Activated CD4-positive, alpha-beta memory T cell treated with anti-CD3 and anti-CD28 coated beads, Interleukin-2, amount 10 ng/mL, durations not matched to agents 7 days and 5 days (primary cell): ENCODE measurements around the gene EZH2. TPM values are rescaled to one million over a fixed set of nuclear protein-coding genes. Genes with fewer than 3 reads are reported as not detected.

Experiments used
- CTCF ChIA-PET: fragments of 350-600 bp; sonication (Branson Sonifier 250); formaldehyde crosslinking; loops from one replicate; lab custom pipeline; 2021; ENCODE audit warnings: antibody characterized with exemption, inconsistent platforms; lab: Charles Lee
- POLR2A ChIA-PET: fragments of 350-600 bp; sonication (Branson Sonifier 250); formaldehyde crosslinking; loops from one replicate; lab custom pipeline; 2021; ENCODE audit warnings: antibody characterized with exemption; lab: Charles Lee
- DNase-seq: peaks from one replicate; pipeline ENCODE4 v3.0.0-alpha.2; 2020
- H3K27ac Mint-ChIP-seq: one replicate; pipeline ENCODE4 v1.8.0; 2021; ENCODE audit warnings: mild to moderate bottlenecking, mixed read lengths
- H3K27me3 Mint-ChIP-seq: one replicate; pipeline ENCODE4 v1.8.0; 2021; ENCODE audit warnings: mixed read lengths
- H3K36me3 Mint-ChIP-seq: one replicate; pipeline ENCODE4 v1.8.0; 2021; ENCODE audit warnings: low read depth, mixed read lengths
- H3K4me1 Mint-ChIP-seq: one replicate; pipeline ENCODE4 v1.8.0; 2021; ENCODE audit warnings: mixed read lengths
- H3K4me3 Mint-ChIP-seq: one replicate; pipeline ENCODE4 v1.8.0; 2021; ENCODE audit warnings: mild to moderate bottlenecking, mixed read lengths
- H3K9me3 Mint-ChIP-seq: one replicate; pipeline ENCODE4 v1.8.0; 2021; ENCODE audit warnings: mixed read lengths
- total RNA-seq, 2 experiments: library from RNA; stranded (reverse); gene quantifications; one replicate each; pipeline ENCODE4 v1.2.3, GENCODE V29; 2021

EZH2 gene
- total RNA-seq, 2 experiments from 2014 or later = 87.7 to 88.4 TPM

DNA sequence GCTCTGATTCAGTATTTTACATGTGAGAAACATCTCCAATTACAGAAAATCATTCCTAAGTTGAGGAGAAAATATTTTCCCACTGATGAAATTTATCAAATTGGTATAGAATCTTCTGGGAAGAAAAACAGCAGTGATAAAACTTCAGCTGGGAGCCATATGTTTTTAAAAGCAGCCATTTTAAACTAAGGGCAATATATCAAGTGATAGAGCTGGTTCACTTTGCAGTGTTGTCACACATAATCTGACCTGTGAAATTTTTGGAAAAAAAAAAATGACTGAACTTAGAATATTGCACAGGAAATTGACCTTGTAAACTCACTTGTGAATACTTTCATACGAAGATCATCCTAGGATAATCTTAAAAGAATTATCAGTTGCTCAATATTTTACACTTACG lies 10.5 kb upstream of the EZH2 start:
- peaks cover 19% of the 10 kb centered on the region for H3K27me3 Mint-ChIP-seq
- H3K4me3 Mint-ChIP-seq = no peak overlapping the region
- no peak for DNase-seq
- H3K36me3 Mint-ChIP-seq = no peaks in the 10 kb centered on the region
- no peaks in the 10 kb centered on the region for H3K9me3 Mint-ChIP-seq
- peaks cover 6% of the 10 kb centered on the region for H3K4me1 Mint-ChIP-seq
- POLR2A ChIA-PET = interaction anchor here (1.3 kb wide), 1 partner anchor 9 kb away, joined by 6 read pairs; no protein-coding TSS in a partner anchor
- no peak overlapping the region for H3K27ac Mint-ChIP-seq
- CTCF ChIA-PET = interaction anchor here (0.6 to 2.2 kb wide), 2 partner anchors 9 to 69 kb away, joined by 3 to 5 read pairs; no protein-coding TSS in a partner anchor

DNA sequence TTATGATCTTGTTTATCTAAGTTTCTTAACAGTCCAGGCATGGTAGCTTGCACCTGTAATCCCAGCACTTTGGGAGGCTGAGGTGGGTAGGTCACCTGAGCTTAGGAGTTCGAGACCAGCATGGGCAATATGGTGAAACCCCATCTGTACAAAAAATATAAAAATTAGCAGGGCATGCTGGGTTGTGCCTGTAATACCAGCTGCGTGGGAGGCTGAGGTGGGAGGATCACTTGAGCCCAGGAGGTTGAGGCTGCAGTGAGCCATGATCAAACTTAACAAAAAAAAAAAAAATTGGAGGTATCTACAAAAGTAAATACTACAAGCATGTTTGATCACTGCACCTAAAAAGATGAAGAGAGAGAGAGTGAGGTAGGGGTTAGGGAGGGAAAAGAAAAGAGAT lies 9.0 kb upstream of the EZH2 start:
- no peak for DNase-seq
- ChIA-PET CTCF (interaction anchor here (0.5 to 2.2 kb wide), 3 partner anchors 70 to 388 kb away, joined by 3 to 5 read pairs (median 4); no protein-coding TSS in a partner anchor), POLR2A (interaction anchor here (1.2 kb wide), 1 partner anchor 48 kb away, joined by 3 read pairs; no protein-coding TSS in a partner anchor)
- peaks cover 19% of the 10 kb centered on the region for H3K27me3 Mint-ChIP-seq
- H3K9me3 Mint-ChIP-seq = no peaks in the 10 kb centered on the region
- no peak overlapping the region for H3K27ac Mint-ChIP-seq
- H3K36me3 Mint-ChIP-seq = no peaks in the 10 kb centered on the region
- peaks cover 7% of the 10 kb centered on the region for H3K4me1 Mint-ChIP-seq
- no peak overlapping the region for H3K4me3 Mint-ChIP-seq

DNA sequence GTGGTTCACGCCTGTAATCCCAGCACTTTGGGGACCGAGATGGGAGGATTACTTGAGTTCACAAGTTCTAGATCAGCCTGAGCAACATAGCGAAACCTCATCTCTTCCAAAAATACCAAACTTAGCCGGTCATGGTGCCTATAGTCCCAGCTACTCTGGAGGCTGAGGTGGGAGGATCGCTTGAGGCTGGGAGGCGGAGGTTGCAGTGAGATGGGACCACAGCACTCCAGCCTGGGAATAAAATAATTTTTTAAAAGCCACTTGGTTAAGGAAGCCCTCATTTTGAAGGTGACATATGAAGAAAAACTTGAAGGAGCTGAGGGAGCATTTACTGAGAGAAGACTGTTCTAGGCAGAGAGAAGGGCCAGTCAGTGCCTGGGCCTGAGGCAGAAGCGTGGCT lies 4.2 kb upstream of the EZH2 start:
- no peak overlapping the region for H3K27ac Mint-ChIP-seq
- no peak for DNase-seq
- H3K27me3 Mint-ChIP-seq = peaks cover 2% of the 10 kb centered on the region

DNA sequence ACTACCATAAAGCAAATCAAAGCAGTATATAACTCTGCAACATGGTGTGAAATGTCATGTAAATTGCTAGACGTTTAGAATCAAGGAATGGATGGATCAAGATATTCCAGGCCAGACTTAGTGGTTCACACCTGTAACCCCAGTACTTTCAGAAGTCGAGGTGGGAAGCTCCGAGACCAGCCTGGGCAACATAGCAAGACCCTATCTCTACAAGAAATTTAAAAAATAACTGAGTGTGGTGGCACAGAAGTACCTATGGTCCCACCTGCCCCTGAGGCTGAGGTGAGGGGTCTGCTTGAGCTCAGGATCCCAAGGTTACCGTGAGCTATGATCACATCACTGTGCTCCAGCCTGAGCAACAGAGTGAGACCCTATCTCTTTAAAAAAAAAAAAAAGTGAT lies 2.8 kb upstream of the EZH2 start:
- H3K36me3 Mint-ChIP-seq = peaks cover 18% of the 10 kb centered on the region
- ChIA-PET CTCF (interaction anchor here (2.1 kb wide), 1 partner anchor 31 kb away, joined by 7 read pairs; no protein-coding TSS in a partner anchor), POLR2A (interaction anchor here (2.8 to 4.7 kb wide), 2 partner anchors 27 to 55 kb away, joined by 19 to 36 read pairs; no protein-coding TSS in a partner anchor)
- no peak overlapping the region for H3K27ac Mint-ChIP-seq
- no peak for DNase-seq
- no peaks in the 10 kb centered on the region for H3K9me3 Mint-ChIP-seq
- H3K4me3 Mint-ChIP-seq = no peak overlapping the region
- H3K27me3 Mint-ChIP-seq = no peaks in the 10 kb centered on the region
- H3K4me1 Mint-ChIP-seq = peaks cover 17% of the 10 kb centered on the region

More for the DNA sequence above, 4.2 kb upstream of the EZH2 start:
- Mint-ChIP-seq H3K4me1 (peaks cover 15% of the 10 kb centered on the region), H3K9me3 (no peaks in the 10 kb centered on the region), H3K36me3 (peaks cover 13% of the 10 kb centered on the region), H3K4me3 (no peak overlapping the region)
- ChIA-PET POLR2A (interaction anchor here (4.7 kb wide), 1 partner anchor 53 kb away, joined by 36 read pairs; no protein-coding TSS in a partner anchor), CTCF (interaction anchor here (0.9 to 2.1 kb wide), 3 partner anchors 33 to 176 kb away, joined by 3 to 7 read pairs (median 3); no protein-coding TSS in a partner anchor)

DNA sequence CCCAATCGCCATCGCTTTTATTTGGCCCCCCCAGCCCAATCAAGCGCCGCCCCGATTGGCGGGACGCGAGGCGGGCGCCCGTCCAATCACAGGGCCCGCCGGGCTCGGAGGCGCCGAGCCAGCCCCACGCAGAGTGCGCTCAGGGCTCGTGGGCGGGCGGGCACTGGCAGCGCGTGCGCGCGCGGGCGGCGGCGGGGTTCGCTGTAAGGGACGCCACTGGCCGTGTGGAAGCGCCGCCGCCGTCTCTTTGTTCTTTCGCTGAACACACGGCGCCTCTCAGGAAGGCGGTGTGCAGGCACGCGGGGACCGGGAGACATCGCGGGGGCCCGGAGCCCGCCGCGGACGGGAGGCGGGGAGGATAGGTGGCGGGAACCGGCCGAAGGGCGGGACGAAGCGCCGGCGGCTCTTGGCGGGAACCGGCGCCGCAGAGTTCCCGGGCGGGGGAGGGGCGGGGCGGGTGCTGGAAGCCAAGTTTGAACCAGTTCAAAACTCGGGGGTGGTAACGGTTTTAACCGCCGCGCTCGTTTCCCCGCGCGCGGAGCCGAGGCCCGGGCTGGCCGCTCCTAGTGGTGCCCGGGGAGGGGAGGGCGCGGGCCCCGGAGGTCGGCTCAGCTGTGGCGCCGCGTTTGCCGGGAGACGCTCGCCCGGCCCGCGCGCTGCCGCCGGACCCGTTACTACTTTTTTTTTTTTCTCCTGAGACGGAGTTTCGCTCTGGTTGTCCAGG lies 370 bp upstream of the EZH2 start:
- peak; percentile 95 for DNase-seq
- peaks cover 27% of the 10 kb centered on the region for H3K36me3 Mint-ChIP-seq
- ChIA-PET POLR2A (interaction anchor here (0.8 to 4.7 kb wide), 28 partner anchors 10 to 310 kb away, joined by 3 to 59 read pairs (median 8); partner anchors contain the start of genes CUL1, PDIA4 and ZNF398), CTCF (interaction anchor here (0.6 to 1.9 kb wide), 4 partner anchors 57 to 82 kb away, joined by 3 to 15 read pairs (median 4); no protein-coding TSS in a partner anchor)
- H3K27me3 Mint-ChIP-seq = no peaks in the 10 kb centered on the region
- H3K9me3 Mint-ChIP-seq = no peaks in the 10 kb centered on the region
- H3K4me3 Mint-ChIP-seq = peak overlapping the region; percentile 84
- peak overlapping the region; percentile 93 for H3K27ac Mint-ChIP-seq
- H3K4me1 Mint-ChIP-seq = peaks cover 29% of the 10 kb centered on the region

DNA sequence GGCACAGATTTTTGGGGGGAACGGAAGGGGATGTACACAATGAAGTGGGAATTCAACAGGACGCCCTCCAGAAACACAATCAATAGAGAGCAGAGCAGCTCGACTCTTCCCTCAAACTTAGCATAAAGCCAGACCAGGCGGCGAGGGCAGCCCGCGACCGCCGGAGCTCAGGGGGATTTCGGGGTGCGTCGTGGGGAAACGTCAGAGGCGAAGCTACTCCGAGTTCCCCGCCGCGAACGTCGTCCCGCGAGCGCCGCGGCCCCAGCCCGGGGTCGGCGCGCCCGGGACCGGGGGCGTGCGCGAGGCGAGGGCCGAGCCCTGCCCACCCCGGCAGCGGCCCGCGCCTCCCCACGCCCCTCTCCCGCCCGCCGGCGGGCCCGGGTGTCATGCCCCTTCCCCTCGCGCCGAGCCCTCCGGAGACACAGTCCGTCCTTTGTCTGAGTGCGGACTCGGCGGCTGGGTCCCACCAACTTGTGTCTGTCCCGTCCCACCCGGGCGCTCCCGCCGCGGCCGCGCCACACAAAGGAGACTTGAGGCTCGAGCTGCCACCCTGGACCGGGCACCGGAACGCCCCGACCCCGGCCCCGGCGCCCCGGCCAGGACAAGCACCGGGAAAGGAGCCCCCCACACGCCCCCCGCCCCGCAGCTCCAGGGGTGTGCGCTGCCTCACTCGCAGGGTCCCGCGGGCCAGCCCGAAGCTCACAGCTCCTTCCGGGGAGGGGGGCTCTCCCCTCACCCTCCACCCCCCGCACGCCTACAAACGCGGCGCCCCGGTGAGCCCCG lies 634 bp downstream of the EZH2 start:
- Mint-ChIP-seq H3K4me1 (peaks cover 32% of the 10 kb centered on the region), H3K27ac (peak overlapping the region; percentile 95), H3K27me3 (no peaks in the 10 kb centered on the region), H3K36me3 (peaks cover 27% of the 10 kb centered on the region), H3K4me3 (peak overlapping the region; percentile 95), H3K9me3 (no peaks in the 10 kb centered on the region)
- ChIA-PET POLR2A (interaction anchor here (0.6 to 2.0 kb wide), 40 partner anchors 10 to 309 kb away, joined by 3 to 59 read pairs (median 4); partner anchors contain the start of genes CUL1, PDIA4, ZNF398 and ZNF425), CTCF (interaction anchor here (0.6 to 1.9 kb wide), 8 partner anchors 12 to 309 kb away, joined by 3 to 15 read pairs (median 5); no protein-coding TSS in a partner anchor)
- DNase-seq = peak; percentile 56

DNA sequence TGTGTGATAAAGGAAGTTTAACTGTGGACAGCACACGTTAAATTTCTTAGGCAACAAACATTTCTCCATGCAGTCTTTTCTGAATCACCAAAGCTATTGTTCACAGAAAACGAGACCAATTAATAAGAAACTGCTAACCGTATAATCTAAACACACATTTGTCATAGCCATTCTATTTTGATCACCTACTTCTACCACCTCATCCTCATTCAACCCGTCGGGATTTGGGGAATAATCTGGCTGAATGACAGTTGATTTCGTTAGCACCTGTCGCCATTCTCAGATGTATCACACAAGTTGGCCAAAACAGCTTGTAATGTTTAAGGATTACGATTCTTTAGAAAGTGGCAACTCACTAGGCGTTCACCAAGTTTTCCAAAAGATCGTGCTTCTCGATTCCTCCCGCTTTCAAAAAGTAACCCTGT lies 1.2 kb downstream of the EZH2 start:
- Mint-ChIP-seq H3K4me1 (peaks cover 38% of the 10 kb centered on the region), H3K27me3 (no peaks in the 10 kb centered on the region), H3K9me3 (no peaks in the 10 kb centered on the region), H3K27ac (peak overlapping the region; percentile 95), H3K36me3 (peaks cover 31% of the 10 kb centered on the region), H3K4me3 (peak overlapping the region; percentile 95)
- DNase-seq = no peak
- ChIA-PET POLR2A (interaction anchor here (0.6 to 2.0 kb wide), 35 partner anchors 9 to 307 kb away, joined by 3 to 59 read pairs (median 5); partner anchors contain the start of genes CUL1, PDIA4, ZNF398 and ZNF425), CTCF (interaction anchor here (0.6 to 1.9 kb wide), 7 partner anchors 13 to 308 kb away, joined by 3 to 15 read pairs (median 5); no protein-coding TSS in a partner anchor)

DNA sequence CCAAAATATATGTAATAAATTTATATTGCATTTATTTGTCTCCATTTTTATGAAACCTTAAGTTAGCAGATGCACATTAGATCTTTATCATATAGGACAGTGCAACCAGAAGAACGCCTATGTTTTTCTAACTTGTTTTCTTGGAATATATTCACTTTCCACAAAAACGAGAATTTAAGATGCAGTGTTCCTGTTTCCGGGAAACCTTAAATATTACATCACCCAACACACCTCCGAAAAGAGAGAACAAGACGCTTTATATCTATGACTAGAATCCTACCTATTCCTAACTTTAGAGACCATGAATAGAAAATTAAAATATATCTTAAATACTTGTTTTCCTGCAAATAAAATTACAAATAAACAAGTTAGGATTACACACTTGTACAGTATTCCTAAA lies 1.9 kb downstream of the EZH2 start:
- POLR2A ChIA-PET = interaction anchor here (0.9 to 2.0 kb wide), 16 partner anchors 9 to 244 kb away, joined by 3 to 59 read pairs (median 5); partner anchors contain the start of genes CUL1, PDIA4 and ZNF425
- Mint-ChIP-seq H3K27ac (peak overlapping the region; percentile 95), H3K27me3 (no peaks in the 10 kb centered on the region), H3K36me3 (peaks cover 30% of the 10 kb centered on the region), H3K9me3 (no peaks in the 10 kb centered on the region), H3K4me1 (peaks cover 44% of the 10 kb centered on the region), H3K4me3 (peak overlapping the region; percentile 95)
- CTCF ChIA-PET = interaction anchor here (1.2 to 1.9 kb wide), 4 partner anchors 14 to 81 kb away, joined by 3 to 15 read pairs (median 6); no protein-coding TSS in a partner anchor
- no peak for DNase-seq

DNA sequence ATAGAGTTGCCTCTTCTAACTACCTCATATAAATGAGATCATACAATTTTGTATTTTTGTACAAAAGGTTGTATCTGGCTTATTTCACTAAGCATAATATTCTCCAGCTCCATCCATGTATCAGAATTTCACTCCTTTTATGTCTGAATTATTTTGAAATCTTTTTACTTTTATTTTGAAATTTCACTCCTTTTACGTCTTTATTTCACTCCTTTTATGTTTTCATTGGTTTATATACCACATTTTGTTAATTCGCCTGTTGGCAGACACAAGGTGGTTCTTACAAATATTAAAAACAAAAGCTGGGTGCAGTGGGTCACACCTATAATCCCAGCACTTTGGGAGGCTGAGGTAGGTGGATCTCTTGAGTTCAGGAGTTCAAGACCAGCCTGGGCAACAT lies 5.8 kb downstream of the EZH2 start:
- no peak overlapping the region for H3K27ac Mint-ChIP-seq
- peaks cover 59% of the 10 kb centered on the region for H3K4me1 Mint-ChIP-seq
- ChIA-PET CTCF (interaction anchor here (1.1 to 1.2 kb wide), 2 partner anchors 23 to 63 kb away, joined by 3 read pairs; no protein-coding TSS in a partner anchor), POLR2A (no interaction called here)
- no peaks in the 10 kb centered on the region for H3K9me3 Mint-ChIP-seq
- DNase-seq = no peak
- no peaks in the 10 kb centered on the region for H3K27me3 Mint-ChIP-seq
- no peak overlapping the region for H3K4me3 Mint-ChIP-seq
- H3K36me3 Mint-ChIP-seq = peaks cover 29% of the 10 kb centered on the region

DNA sequence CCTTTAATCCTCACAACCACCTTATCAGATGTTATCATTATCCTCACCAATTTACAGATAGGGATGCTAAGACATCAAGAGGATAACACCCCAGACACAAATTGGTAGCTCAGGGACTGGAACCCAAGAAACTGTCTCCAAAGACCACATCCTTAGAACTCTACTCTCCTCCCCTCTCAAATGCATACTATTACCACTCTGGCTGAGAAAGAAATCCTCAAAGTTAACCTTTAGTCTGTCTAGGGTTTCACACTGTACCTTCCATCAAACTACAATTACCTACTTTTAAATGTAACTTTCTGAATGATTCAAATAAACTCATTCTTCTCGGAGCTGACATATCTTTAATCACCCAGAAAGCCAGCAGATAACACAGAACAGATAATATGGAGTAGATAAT lies 6.6 kb downstream of the EZH2 start:
- no peak for DNase-seq
- POLR2A ChIA-PET = no interaction called here
- peaks cover 66% of the 10 kb centered on the region for H3K4me1 Mint-ChIP-seq
- no peaks in the 10 kb centered on the region for H3K27me3 Mint-ChIP-seq
- H3K9me3 Mint-ChIP-seq = no peaks in the 10 kb centered on the region
- no peak overlapping the region for H3K4me3 Mint-ChIP-seq
- CTCF ChIA-PET = no interaction called here
- peaks cover 24% of the 10 kb centered on the region for H3K36me3 Mint-ChIP-seq
- H3K27ac Mint-ChIP-seq = peak overlapping the region; percentile 9

DNA sequence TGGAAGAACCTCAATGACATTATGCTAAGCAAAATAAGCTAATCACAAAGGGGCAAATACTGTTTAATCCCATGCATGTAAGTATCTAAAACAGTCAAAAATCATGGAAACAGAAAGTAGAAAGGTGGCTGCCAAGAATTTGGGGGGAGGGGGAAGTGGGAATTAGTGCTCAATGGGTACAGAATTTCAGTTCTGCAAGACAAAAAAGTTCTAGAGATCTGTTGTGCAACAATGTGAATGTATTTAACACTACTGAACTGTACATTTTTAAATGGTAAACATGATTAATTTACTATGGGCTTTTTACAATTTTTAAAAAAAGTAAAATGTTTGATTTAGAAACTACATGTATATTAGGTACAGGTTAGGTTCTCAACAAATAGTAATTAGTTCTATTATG lies 11.9 kb downstream of the EZH2 start:
- POLR2A ChIA-PET = interaction anchor here (1.9 to 3.0 kb wide), 2 partner anchors 11 to 13 kb away, joined by 9 to 23 read pairs; partner anchors contain the start of gene EZH2
- no peak overlapping the region for H3K4me3 Mint-ChIP-seq
- peaks cover 43% of the 10 kb centered on the region for H3K36me3 Mint-ChIP-seq
- no peak for DNase-seq
- no peak overlapping the region for H3K27ac Mint-ChIP-seq
- CTCF ChIA-PET = interaction anchor here (2.0 to 2.6 kb wide), 2 partner anchors 15 to 69 kb away, joined by 8 to 10 read pairs; no protein-coding TSS in a partner anchor
- peaks cover 13% of the 10 kb centered on the region for H3K9me3 Mint-ChIP-seq
- no peaks in the 10 kb centered on the region for H3K27me3 Mint-ChIP-seq
- peaks cover 53% of the 10 kb centered on the region for H3K4me1 Mint-ChIP-seq

DNA sequence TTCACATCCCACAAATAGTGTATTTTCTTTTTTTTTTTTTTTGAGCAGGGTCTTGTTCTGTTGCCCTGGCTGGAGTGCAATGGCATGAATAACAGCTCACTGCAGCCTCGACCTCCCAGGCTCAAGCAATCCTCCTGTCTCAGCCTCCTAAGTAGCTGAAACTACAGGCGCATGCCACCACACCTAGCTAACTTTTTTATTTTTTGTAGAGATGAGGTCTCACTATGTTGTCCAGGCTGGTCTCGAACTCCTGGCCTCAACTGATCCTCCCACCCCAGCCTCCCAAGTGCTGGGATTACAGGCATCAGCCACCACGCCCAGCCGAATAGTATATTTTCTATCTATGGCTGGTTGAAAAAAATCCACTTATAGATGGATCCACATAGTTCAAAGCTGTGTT lies 12.5 kb downstream of the EZH2 start:
- H3K9me3 Mint-ChIP-seq = peaks cover 13% of the 10 kb centered on the region
- no peak overlapping the region for H3K4me3 Mint-ChIP-seq
- H3K27me3 Mint-ChIP-seq = no peaks in the 10 kb centered on the region
- POLR2A ChIA-PET = no interaction called here
- H3K36me3 Mint-ChIP-seq = peaks cover 43% of the 10 kb centered on the region
- CTCF ChIA-PET = interaction anchor here (2.0 kb wide), 1 partner anchor 14 kb away, joined by 10 read pairs; no protein-coding TSS in a partner anchor
- no peak for DNase-seq
- no peak overlapping the region for H3K27ac Mint-ChIP-seq
- H3K4me1 Mint-ChIP-seq = peaks cover 51% of the 10 kb centered on the region
